Neural crest cell (in vitro differentiated cells): Measurements from ENCODE around the gene EGLN3. TPM values are rescaled to one million over a fixed set of nuclear protein-coding genes. Genes with fewer than 3 reads are reported as not detected.
"Not testable (repeated sequence)": the region's sequence is repeated elsewhere in the genome, so short reads cannot be mapped to it uniquely, and the experiment has no call there.

ENCODE experiments used
- DNase-seq: peaks from one replicate; pipeline ENCODE4 v3.0.0; 2021; ENCODE audit warnings: low read depth, mixed read lengths, low spot score
- H3K27ac Mint-ChIP-seq: one replicate; pipeline ENCODE4 v1.8.0; 2021; ENCODE audit warnings: mild to moderate bottlenecking, mixed read lengths; ENCODE audit not compliant: unreplicated experiment
- H3K27me3 Mint-ChIP-seq: 2 replicates; pipeline ENCODE4 v1.8.0; 2021; ENCODE audit warnings: low read depth, mild to moderate bottlenecking, mixed read lengths
- H3K36me3 Mint-ChIP-seq: 2 replicates; pipeline ENCODE4 v1.8.0; 2021; ENCODE audit warnings: low read depth, mild to moderate bottlenecking, mixed read lengths
- H3K4me1 Mint-ChIP-seq: 2 replicates; pipeline ENCODE4 v1.8.0; 2021; ENCODE audit warnings: mixed read lengths
- H3K4me3 Mint-ChIP-seq: one replicate; pipeline ENCODE4 v1.8.0; 2021; ENCODE audit warnings: mild to moderate bottlenecking, mixed read lengths
- H3K9me3 Mint-ChIP-seq: 2 replicates; pipeline ENCODE4 v1.8.0; 2021; ENCODE audit warnings: mixed read lengths
- total RNA-seq: library from RNA; stranded (reverse); gene quantifications from 2 replicates; pipeline ENCODE4 v1.2.1, GENCODE V29; 2021
- TF ChIP-seq, protein P1 (sequence below): fragments of 200-600 bp; sonication (generic); conservative IDR thresholded peaks from 2 replicates; pipeline ENCODE4 v1.5.0; 2021; ENCODE audit warnings: antibody characterized with exemption, mild to moderate bottlenecking

The EGLN3 gene
- total RNA-seq, 1 donor from 2014 or later = 0.89 TPM

DNA sequence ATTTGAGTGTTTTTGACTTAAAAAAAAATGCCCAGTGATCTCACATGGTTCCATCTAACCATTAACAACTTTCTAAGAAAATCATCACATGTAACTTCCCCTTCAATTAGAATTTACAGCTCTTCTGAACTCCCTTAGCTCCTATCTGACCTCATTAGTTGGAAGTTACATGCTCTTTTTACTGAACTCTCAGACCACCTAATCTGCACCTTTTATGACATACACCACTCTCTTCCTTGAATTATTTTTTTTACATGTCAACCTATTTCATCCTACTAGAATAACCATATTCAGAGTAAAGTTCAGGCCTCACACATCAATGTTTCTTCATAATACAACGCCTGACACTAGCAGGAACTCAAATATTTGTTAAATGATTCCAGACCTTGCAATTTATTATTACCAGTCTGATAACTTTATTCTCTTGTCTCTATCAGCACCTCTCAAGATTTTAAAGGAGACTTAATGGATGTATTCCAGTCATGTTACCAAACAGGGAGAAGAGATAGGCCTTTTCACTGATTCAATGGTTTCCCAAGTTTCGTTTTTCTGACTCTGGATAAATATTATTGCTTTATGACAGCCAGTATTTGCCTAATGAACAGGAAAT is 21.0 kb downstream of the EGLN3 start:
- TF ChIP-seq, protein P1, sequence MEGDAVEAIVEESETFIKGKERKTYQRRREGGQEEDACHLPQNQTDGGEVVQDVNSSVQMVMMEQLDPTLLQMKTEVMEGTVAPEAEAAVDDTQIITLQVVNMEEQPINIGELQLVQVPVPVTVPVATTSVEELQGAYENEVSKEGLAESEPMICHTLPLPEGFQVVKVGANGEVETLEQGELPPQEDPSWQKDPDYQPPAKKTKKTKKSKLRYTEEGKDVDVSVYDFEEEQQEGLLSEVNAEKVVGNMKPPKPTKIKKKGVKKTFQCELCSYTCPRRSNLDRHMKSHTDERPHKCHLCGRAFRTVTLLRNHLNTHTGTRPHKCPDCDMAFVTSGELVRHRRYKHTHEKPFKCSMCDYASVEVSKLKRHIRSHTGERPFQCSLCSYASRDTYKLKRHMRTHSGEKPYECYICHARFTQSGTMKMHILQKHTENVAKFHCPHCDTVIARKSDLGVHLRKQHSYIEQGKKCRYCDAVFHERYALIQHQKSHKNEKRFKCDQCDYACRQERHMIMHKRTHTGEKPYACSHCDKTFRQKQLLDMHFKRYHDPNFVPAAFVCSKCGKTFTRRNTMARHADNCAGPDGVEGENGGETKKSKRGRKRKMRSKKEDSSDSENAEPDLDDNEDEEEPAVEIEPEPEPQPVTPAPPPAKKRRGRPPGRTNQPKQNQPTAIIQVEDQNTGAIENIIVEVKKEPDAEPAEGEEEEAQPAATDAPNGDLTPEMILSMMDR = no peak
- no peak overlapping the region for H3K4me3 Mint-ChIP-seq
- H3K9me3 Mint-ChIP-seq = no peaks in the 10 kb centered on the region
- no peaks in the 10 kb centered on the region for H3K27me3 Mint-ChIP-seq
- H3K36me3 Mint-ChIP-seq = no peaks in the 10 kb centered on the region
- no peak overlapping the region for H3K27ac Mint-ChIP-seq
- H3K4me1 Mint-ChIP-seq = peaks cover 9% of the 10 kb centered on the region
- no peak for DNase-seq

DNA sequence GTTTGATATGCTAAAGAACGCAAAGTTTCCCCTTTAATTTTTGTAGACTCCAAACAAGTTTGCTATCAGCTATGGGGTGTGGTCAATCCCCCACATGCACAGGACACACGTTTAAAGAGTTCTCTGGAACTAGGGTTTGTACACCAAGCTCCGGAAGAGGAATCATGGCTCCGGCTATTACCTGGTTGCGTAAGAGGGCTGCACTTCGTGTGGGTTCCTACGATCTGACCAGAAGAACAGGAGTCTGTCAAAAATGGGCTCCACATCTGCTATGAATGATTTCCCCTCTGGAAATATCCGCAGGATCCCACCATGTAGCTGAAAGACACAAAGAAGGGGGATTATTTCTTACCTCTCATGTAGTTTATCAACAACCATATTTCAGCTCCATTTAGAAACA is 22.0 kb downstream of the EGLN3 start:
- Mint-ChIP-seq H3K36me3 (no peaks in the 10 kb centered on the region), H3K27me3 (no peaks in the 10 kb centered on the region), H3K4me3 (no peak overlapping the region), H3K9me3 (no peaks in the 10 kb centered on the region), H3K4me1 (peaks cover 9% of the 10 kb centered on the region), H3K27ac (no peak overlapping the region)
- TF ChIP-seq, protein P1 = no peak
- DNase-seq = no peak

DNA sequence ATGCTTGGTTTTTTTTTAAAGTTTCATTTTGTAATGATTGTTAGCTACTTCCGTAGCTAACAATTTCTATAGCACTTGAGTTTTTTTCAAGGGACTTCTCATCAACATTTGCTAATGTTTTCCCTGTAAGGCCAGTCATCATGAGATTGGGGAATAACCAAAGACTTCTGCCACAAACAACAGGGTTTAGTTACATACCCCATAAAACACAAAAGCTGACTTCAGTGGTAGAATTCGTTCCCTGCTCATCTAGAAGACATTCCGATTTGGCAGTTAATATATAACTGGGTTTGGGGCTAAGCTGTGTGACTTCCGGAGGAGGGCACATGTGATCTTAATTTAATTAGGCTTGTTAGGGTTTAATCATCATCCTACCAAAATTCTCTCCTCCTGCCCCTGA is 22.9 kb downstream of the EGLN3 start:
- no peaks in the 10 kb centered on the region for H3K27me3 Mint-ChIP-seq
- H3K36me3 Mint-ChIP-seq = no peaks in the 10 kb centered on the region
- no peak overlapping the region for H3K4me3 Mint-ChIP-seq
- peaks cover 9% of the 10 kb centered on the region for H3K4me1 Mint-ChIP-seq
- no peak for DNase-seq
- H3K27ac Mint-ChIP-seq = no peak overlapping the region
- no peaks in the 10 kb centered on the region for H3K9me3 Mint-ChIP-seq
- TF ChIP-seq, protein P1 = no peak

DNA sequence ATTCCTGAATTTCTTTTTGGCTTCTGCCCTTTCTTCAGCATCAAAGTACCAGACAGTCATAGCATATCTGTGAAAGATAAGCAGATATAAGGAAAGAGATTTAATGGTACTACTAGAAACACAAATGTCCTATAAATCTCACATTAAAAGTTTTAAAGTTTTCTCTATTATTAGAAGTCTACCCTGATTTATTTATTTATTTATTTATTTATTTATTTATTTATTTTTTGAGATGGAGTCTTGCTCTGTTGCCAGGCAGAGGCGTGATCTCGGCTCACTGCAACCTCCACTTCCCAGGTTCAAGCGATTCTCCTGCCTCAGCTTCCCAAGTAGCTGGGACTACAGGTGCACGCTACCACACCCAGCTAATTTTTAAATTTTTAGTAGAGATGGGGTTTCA is 23.9 kb downstream of the EGLN3 start:
- H3K36me3 Mint-ChIP-seq, H3K4me3 Mint-ChIP-seq, H3K27me3 Mint-ChIP-seq, H3K4me1 Mint-ChIP-seq, H3K9me3 Mint-ChIP-seq, H3K27ac Mint-ChIP-seq, DNase-seq: not testable (repeated sequence)

DNA sequence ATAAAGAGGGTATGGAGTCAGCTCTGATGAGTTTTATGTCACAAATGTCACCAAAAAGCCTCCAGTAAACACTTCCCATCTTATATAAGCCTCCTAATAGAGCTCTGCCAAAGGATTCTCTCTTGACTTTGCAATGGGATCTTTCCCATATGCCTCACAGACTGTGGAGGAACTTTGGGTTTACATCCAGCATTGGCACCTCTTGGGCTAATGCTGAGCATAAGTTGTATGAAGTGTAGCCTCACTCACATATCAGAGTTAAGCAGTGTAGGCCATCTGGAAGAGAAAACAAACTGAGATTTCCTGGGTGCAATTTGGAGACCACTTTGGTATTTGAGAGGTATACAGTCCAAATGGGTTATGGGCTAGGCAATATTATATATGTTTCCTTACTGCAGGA is 24.9 kb downstream of the EGLN3 start:
- H3K9me3 Mint-ChIP-seq = no peaks in the 10 kb centered on the region
- no peak overlapping the region for H3K27ac Mint-ChIP-seq
- no peaks in the 10 kb centered on the region for H3K4me1 Mint-ChIP-seq
- H3K4me3 Mint-ChIP-seq = no peak overlapping the region
- H3K36me3 Mint-ChIP-seq = no peaks in the 10 kb centered on the region
- TF ChIP-seq, protein P1 = no peak
- H3K27me3 Mint-ChIP-seq = no peaks in the 10 kb centered on the region
- DNase-seq = no peak

DNA sequence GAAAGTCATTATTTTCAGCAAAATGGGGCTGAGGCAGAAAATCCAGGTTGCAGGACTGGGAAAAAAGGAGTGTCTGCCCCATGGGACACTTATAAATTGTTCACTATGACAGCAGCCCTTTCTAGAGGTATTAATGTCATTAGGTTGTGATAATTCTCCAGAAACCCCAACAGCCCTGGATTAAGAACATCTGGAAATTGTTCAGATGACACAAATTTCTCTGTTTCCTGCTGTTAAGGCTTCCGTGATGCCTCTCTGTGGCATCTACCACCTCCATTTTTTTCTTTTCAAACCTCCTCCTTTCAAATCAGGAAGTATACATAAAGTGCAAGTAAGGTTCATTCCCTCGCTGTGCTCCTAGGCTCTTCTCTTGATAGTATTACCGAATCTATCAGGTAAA is 25.6 kb downstream of the EGLN3 start:
- no peak for DNase-seq
- Mint-ChIP-seq H3K4me1 (no peaks in the 10 kb centered on the region), H3K9me3 (no peaks in the 10 kb centered on the region), H3K4me3 (no peak overlapping the region), H3K27ac (no peak overlapping the region), H3K36me3 (no peaks in the 10 kb centered on the region), H3K27me3 (no peaks in the 10 kb centered on the region)
- TF ChIP-seq, protein P1 = no peak
